ENCODE data around the gene SLC13A2. TPM values are rescaled to one million over a fixed set of nuclear protein-coding genes. Genes with fewer than 3 reads are reported as not detected.

SLC13A2 gene
- total RNA-seq, 4 donors from 2014 or later = 0.34 TPM; not detected in 3

GRCh38 chr17:28494445-28495188 is 21.2 kb downstream of the SLC13A2 start:
- no peak overlapping the region for H3K4me3 ChIP-seq
- no peaks in the 10 kb centered on the region for H3K9me3 ChIP-seq
- H3K36me3 ChIP-seq = no peaks in the 10 kb centered on the region
- no peaks in the 10 kb centered on the region for H3K27me3 ChIP-seq
- peak; percentile 9 to 34 for DNase-seq
- in situ Hi-C loops (cut with MboI; ENCODE audit: low sequenced_read_pairs in 4 of 4) (loop anchor here in 1 of 4 donors (10.0 kb wide), 1 partner anchor 120 kb away; the partner anchor contains the start of gene RSKR), intact Hi-C loops (cut with DNase I; ENCODE audit: low total_unique reads) (loop anchor here (1.0 kb wide), 1 partner anchor 119 kb away; no protein-coding TSS in a partner anchor)
- TF ChIP-seq POLR2A (IDR thresholded peaks at IDR 0.05) = no peak
- TF ChIP-seq CTCF (IDR thresholded peaks at IDR 0.05 in 4 of 5, conservative IDR thresholded peaks at IDR 0.05 in 1 of 5) = peak; percentile 44 to 78 (median 63)
- H3K27ac ChIP-seq = no peak overlapping the region
- ATAC-seq = peak; percentile 60 to 69
- no peaks in the 10 kb centered on the region for H3K4me1 ChIP-seq

GRCh38 chr17:28495635-28496034 is 22.2 kb downstream of the SLC13A2 start:
- Histone ChIP-seq H3K27ac (no peak overlapping the region), H3K4me3 (no peak overlapping the region), H3K4me1 (no peaks in the 10 kb centered on the region), H3K9me3 (no peaks in the 10 kb centered on the region), H3K36me3 (no peaks in the 10 kb centered on the region), H3K27me3 (no peaks in the 10 kb centered on the region)
- no peak for DNase-seq
- no peak for TF ChIP-seq POLR2A (IDR thresholded peaks at IDR 0.05)
- no peak for TF ChIP-seq CTCF (IDR thresholded peaks at IDR 0.05 in 4 of 5, conservative IDR thresholded peaks at IDR 0.05 in 1 of 5)
- ATAC-seq = no peak
- intact Hi-C loops (cut with DNase I; ENCODE audit: low total_unique reads) = no loop called here
- in situ Hi-C loops (cut with MboI; ENCODE audit: low sequenced_read_pairs in 4 of 4) = loop anchor here in 1 of 4 donors (10.0 kb wide), 1 partner anchor 119 kb away; the partner anchor contains the start of gene RSKR

GRCh38 chr17:28497931-28498330 is 24.5 kb downstream of the SLC13A2 start:
- Histone ChIP-seq H3K36me3 (no peaks in the 10 kb centered on the region), H3K9me3 (no peaks in the 10 kb centered on the region), H3K4me1 (no peaks in the 10 kb centered on the region), H3K4me3 (no peak overlapping the region), H3K27me3 (no peaks in the 10 kb centered on the region), H3K27ac (no peak overlapping the region)
- TF ChIP-seq CTCF (IDR thresholded peaks at IDR 0.05 in 4 of 5, conservative IDR thresholded peaks at IDR 0.05 in 1 of 5) = no peak
- no peak for TF ChIP-seq POLR2A (IDR thresholded peaks at IDR 0.05)
- ATAC-seq (no peak), DNase-seq (no peak)
- in situ Hi-C loops (cut with MboI; ENCODE audit: low sequenced_read_pairs in 4 of 4) (loop anchor here in 1 of 4 donors (10.0 kb wide), 1 partner anchor 117 kb away; the partner anchor contains the start of gene RSKR), intact Hi-C loops (cut with DNase I; ENCODE audit: low total_unique reads) (no loop called here)

- Histone ChIP-seq H3K4me3 (no peak overlapping the region), H3K4me1 (no peaks in the 10 kb centered on the region), H3K36me3 (no peaks in the 10 kb centered on the region), H3K27me3 (no peaks in the 10 kb centered on the region), H3K27ac (no peak overlapping the region), H3K9me3 (no peaks in the 10 kb centered on the region)
- TF ChIP-seq POLR2A (IDR thresholded peaks at IDR 0.05) = no peak
- no peak for TF ChIP-seq CTCF (IDR thresholded peaks at IDR 0.05 in 4 of 5, conservative IDR thresholded peaks at IDR 0.05 in 1 of 5)
- DNase-seq (no peak), ATAC-seq (no peak)
- in situ Hi-C loops (cut with MboI; ENCODE audit: low sequenced_read_pairs in 4 of 4) (loop anchor here in 1 of 4 donors (10.0 kb wide), 1 partner anchor 116 kb away; the partner anchor contains the start of gene RSKR), intact Hi-C loops (cut with DNase I; ENCODE audit: low total_unique reads) (no loop called here)
Measured at GRCh38 chr17:28498652-28499363, 25.4 kb downstream of the SLC13A2 start.

Measured in gastrocnemius medialis (tissue), 4 donors.